Measurements from ENCODE around the gene ATE1. TPM values are rescaled to one million over a fixed set of nuclear protein-coding genes. Genes with fewer than 3 reads are reported as not detected.
"Not testable (repeated sequence)": the region's sequence is repeated elsewhere in the genome, so short reads cannot be mapped to it uniquely, and the experiment has no call there.

Gene ATE1
- total RNA-seq, 1 experiment from 2014 or later: 23.8 TPM

DNA sequence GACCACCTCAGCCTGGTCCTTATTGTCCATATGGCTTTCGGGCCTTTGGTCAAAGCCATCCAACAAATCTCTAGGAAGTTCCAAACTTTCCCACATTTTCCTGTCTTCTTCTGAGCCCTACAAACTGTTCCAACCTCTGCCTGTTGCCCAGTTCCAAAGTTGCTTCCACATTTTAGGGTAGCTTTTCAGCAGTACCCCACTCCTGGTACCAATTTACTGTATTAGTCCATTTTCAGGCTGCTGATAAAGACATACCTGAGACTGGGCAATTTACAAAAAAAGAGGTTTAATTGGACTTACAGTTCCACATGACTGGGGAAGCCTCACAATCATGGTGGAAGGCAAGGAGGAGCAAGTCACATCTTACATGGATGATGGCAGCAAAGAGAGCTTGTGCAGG, 170.6 kb downstream of the ATE1 start:
- H3K27me3 Mint-ChIP-seq (ENCODE audit: low read depth); DNase-seq (ENCODE audit: low spot score); H3K4me3 Mint-ChIP-seq; H3K27ac Mint-ChIP-seq; H3K4me1 Mint-ChIP-seq; CTCF ChIA-PET; ATAC-seq; POLR2A ChIA-PET: not testable (repeated sequence)
- Mint-ChIP-seq H3K36me3 (peaks cover 75% of the 10 kb centered on the region), H3K9me3 (peaks cover 83% of the 10 kb centered on the region)

DNA sequence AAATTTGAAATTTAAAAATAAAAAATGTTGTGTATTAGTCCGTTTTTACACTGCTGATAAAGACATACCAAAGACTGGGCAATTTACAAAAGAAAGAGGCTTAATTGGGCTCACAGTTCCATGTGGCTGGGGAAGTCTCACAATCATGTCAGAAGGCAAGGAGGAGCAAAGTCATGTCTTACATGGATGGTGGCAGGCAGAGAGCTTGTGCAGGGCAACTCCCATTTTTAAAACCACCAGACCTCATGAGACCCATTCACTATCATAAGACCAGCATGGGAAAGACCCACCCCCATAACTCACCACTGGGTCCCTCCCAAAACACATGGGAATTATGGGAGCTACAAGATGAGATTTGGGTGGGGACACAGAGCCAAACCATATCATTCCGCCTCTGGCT, 172.3 kb downstream of the ATE1 start:
- H3K27me3 Mint-ChIP-seq (ENCODE audit: low read depth); DNase-seq (ENCODE audit: low spot score); ATAC-seq; H3K27ac Mint-ChIP-seq; H3K4me1 Mint-ChIP-seq; POLR2A ChIA-PET; CTCF ChIA-PET; H3K4me3 Mint-ChIP-seq: not testable (repeated sequence)
- peaks cover 66% of the 10 kb centered on the region for H3K36me3 Mint-ChIP-seq
- H3K9me3 Mint-ChIP-seq: peaks cover 66% of the 10 kb centered on the region

GRCh38 chr10:121754666-121755065, 173.2 kb downstream of the ATE1 start:
- Mint-ChIP-seq H3K4me3 (no peak overlapping the region), H3K27ac (no peak overlapping the region), H3K4me1 (no peaks in the 10 kb centered on the region), H3K27me3 (ENCODE audit: low read depth) (no peaks in the 10 kb centered on the region), H3K36me3 (peaks cover 57% of the 10 kb centered on the region), H3K9me3 (peaks cover 58% of the 10 kb centered on the region)
- ATAC-seq: no peak
- ChIA-PET CTCF (interaction anchor here (1.5 kb wide), 1 partner anchor 132 kb away, joined by 3 read pairs; no protein-coding TSS in a partner anchor), POLR2A (no interaction called here)
- DNase-seq (ENCODE audit: low spot score): no peak
- TF ChIP-seq MXD4 (CRISPR knock-in tag; IDR thresholded peaks at IDR 0.05; ENCODE audit: borderline replicate concordance) (no peak), CREM (CRISPR knock-in tag; IDR thresholded peaks at IDR 0.05) (no peak), NR2C2 (CRISPR knock-in tag; IDR thresholded peaks at IDR 0.05) (no peak), JAZF1 (CRISPR knock-in tag; IDR thresholded peaks at IDR 0.05) (no peak), GTF2I (CRISPR knock-in tag; conservative IDR thresholded peaks at IDR 0.05) (no peak), GRHL2 (CRISPR knock-in tag; IDR thresholded peaks at IDR 0.05; ENCODE audit: insufficient replicate concordance, severe bottlenecking) (no peak)

GRCh38 chr10:121753726-121754476, 173.9 kb downstream of the ATE1 start:
- CTCF ChIA-PET: interaction anchor here (0.6 to 1.5 kb wide), 4 partner anchors 12 to 381 kb away, joined by 3 read pairs; no protein-coding TSS in a partner anchor
- ATAC-seq: peak; percentile 61
- Mint-ChIP-seq H3K27ac (no peak overlapping the region), H3K27me3 (ENCODE audit: low read depth) (no peaks in the 10 kb centered on the region), H3K9me3 (peaks cover 52% of the 10 kb centered on the region), H3K36me3 (peaks cover 51% of the 10 kb centered on the region), H3K4me1 (no peaks in the 10 kb centered on the region), H3K4me3 (no peak overlapping the region)
- POLR2A ChIA-PET: no interaction called here
- no peak for DNase-seq (ENCODE audit: low spot score)
- TF ChIP-seq ZNF532 (CRISPR knock-in tag; IDR thresholded peaks at IDR 0.05; ENCODE audit: borderline replicate concordance): no peak
- TF ChIP-seq CTCF (IDR thresholded peaks at IDR 0.05): peak; percentile 23; the same call in 1 of the 2 replicates
- no peak for TF ChIP-seq NFATC4 (CRISPR knock-in tag; IDR thresholded peaks at IDR 0.05)
- TF ChIP-seq CREB1 (CRISPR knock-in tag; IDR thresholded peaks at IDR 0.05): no peak

Data from WTC11 (cell line).